ENCODE results near the gene RAB6B. TPM values are rescaled to one million over a fixed set of nuclear protein-coding genes. Genes with fewer than 3 reads are reported as not detected.

RAB6B gene
- total RNA-seq, 1 donor from 2014 or later = 25.7 TPM

GRCh38 chr3:133824961-133825485 is 70.7 kb downstream of the RAB6B start:
- no peaks in the 10 kb centered on the region for H3K9me3 Mint-ChIP-seq (ENCODE audit: low read depth)

DNA sequence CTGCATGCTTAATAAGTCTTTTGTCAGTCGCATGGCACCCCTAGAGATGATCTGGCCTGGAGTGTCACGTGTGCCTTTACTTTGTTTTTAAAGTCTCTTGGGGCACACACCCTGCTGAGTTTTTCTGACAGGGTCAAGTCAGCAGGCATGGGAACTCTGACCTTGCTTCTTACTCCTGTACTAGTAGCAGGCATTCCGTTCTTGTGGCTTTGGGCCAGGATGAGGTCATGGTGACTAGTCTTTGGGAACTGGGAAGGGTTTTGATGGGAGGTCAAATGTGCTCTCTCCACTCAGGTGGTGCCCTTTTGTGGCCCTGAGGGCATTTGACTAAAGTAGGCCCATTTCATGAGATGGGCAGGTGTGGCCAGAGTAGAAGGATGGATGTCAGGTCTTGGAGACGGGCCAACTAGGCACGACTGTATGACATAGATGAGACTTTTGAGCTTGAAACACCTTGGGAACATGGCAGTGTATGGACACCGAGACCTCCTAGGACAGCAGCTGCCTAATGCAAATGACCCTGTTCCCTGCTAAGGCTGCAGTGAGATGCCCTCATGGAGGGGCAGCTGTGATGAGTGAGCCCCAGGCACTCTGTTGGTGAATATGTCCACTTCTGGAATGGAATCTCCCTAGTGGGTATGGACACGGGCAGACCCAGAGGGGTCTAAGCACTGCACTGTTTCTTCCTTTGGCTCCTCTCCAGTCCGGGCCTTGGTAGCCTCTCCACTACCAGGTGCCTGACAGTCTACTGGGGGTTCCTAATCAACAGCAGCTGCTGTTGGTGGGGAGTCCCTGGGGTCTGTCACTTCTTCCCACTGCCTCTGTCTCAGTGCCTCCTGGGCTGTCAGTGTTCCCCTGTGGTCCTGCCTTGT is 73.7 kb downstream of the RAB6B start:
- no peak overlapping the region for H3K27ac Mint-ChIP-seq (ENCODE audit: unreplicated experiment)
- H3K36me3 Mint-ChIP-seq (ENCODE audit: low read depth) = peaks cover 29% of the 10 kb centered on the region
- TF ChIP-seq, protein P1, sequence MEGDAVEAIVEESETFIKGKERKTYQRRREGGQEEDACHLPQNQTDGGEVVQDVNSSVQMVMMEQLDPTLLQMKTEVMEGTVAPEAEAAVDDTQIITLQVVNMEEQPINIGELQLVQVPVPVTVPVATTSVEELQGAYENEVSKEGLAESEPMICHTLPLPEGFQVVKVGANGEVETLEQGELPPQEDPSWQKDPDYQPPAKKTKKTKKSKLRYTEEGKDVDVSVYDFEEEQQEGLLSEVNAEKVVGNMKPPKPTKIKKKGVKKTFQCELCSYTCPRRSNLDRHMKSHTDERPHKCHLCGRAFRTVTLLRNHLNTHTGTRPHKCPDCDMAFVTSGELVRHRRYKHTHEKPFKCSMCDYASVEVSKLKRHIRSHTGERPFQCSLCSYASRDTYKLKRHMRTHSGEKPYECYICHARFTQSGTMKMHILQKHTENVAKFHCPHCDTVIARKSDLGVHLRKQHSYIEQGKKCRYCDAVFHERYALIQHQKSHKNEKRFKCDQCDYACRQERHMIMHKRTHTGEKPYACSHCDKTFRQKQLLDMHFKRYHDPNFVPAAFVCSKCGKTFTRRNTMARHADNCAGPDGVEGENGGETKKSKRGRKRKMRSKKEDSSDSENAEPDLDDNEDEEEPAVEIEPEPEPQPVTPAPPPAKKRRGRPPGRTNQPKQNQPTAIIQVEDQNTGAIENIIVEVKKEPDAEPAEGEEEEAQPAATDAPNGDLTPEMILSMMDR (IDR thresholded peaks at IDR 0.05) = peak; percentile 36
- H3K4me3 Mint-ChIP-seq (ENCODE audit: unreplicated experiment) = no peak overlapping the region
- DNase-seq (ENCODE audit: low spot score) = no peak
- H3K27me3 Mint-ChIP-seq (ENCODE audit: low read depth) = no peaks in the 10 kb centered on the region
- H3K4me1 Mint-ChIP-seq (ENCODE audit: low read depth) = peaks cover 3% of the 10 kb centered on the region
- H3K9me3 Mint-ChIP-seq (ENCODE audit: low read depth) = no peaks in the 10 kb centered on the region

More at GRCh38 chr3:133824961-133825485, 70.7 kb downstream of the RAB6B start:
- peaks cover 24% of the 10 kb centered on the region for H3K36me3 Mint-ChIP-seq (ENCODE audit: low read depth)
- no peak overlapping the region for H3K4me3 Mint-ChIP-seq (ENCODE audit: unreplicated experiment)
- no peak overlapping the region for H3K27ac Mint-ChIP-seq (ENCODE audit: unreplicated experiment)
- peaks cover 3% of the 10 kb centered on the region for H3K4me1 Mint-ChIP-seq (ENCODE audit: low read depth)
- TF ChIP-seq, protein P1 (IDR thresholded peaks at IDR 0.05) = no peak
- DNase-seq (ENCODE audit: low spot score) = no peak
- H3K27me3 Mint-ChIP-seq (ENCODE audit: low read depth) = no peaks in the 10 kb centered on the region

DNA sequence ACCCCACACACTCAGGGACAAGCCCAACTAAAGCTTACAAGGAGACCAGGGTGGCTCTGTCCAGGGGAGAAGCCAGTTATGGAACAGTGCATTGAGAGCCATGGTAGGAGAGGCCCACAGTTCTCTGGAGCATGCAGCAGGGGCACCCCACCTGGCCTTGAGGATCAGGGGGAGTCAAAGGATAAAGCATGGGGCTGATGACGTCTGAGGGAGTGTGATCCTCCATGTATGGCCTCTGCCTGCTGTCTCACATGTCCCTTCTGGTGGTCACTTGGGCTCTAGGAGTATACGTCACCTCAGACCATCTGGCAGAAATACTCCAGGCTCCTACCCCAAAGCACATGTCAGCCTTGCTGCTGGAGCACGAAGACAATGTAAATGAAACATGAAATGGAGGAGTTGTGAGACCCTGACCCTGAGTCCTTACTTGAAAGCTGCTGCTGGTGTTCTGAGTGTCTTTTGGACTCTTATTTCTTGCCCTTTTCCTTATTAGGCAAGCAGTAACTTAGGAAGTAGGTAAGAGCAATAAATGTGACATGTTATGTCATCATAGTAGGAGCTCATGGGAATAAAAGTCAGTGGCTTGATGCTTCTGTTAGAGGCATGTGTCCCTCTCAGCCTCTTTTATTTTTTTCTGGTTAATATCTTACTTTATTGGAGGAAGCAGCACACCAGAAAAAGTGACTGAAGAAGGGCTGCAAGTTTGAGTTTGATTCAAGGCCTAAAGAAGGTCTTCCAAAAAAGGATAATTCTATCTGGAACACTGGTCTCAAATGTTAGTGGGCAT is 74.6 kb downstream of the RAB6B start:
- TF ChIP-seq, protein P1 (IDR thresholded peaks at IDR 0.05) = no peak
- Mint-ChIP-seq H3K4me1 (ENCODE audit: low read depth) (peaks cover 3% of the 10 kb centered on the region), H3K36me3 (ENCODE audit: low read depth) (peaks cover 30% of the 10 kb centered on the region), H3K27ac (ENCODE audit: unreplicated experiment) (peak overlapping the region; percentile 27), H3K4me3 (ENCODE audit: unreplicated experiment) (no peak overlapping the region), H3K27me3 (ENCODE audit: low read depth) (no peaks in the 10 kb centered on the region), H3K9me3 (ENCODE audit: low read depth) (no peaks in the 10 kb centered on the region)
- no peak for DNase-seq (ENCODE audit: low spot score)

DNA sequence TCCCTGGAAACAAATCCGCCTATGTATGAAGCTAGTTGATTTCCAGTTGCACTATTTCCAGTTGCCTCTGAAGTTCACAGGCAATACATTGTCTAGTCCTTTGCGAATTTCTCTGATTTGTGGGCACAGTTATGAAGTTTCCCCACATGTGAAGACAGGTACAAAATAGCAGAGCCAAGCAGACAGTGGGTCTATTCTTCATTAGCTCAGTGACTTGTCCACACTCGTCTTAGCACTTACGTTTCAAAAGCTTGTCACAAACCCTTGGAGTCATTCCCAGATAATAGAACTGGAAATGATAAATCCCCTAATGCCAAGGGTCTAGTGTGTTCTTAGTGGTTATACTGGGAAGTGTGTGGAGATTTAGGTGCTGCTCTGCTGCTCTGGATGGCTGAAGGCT is 75.6 kb downstream of the RAB6B start:
- Mint-ChIP-seq H3K27ac (ENCODE audit: unreplicated experiment) (no peak overlapping the region), H3K9me3 (ENCODE audit: low read depth) (no peaks in the 10 kb centered on the region), H3K4me1 (ENCODE audit: low read depth) (peaks cover 3% of the 10 kb centered on the region), H3K4me3 (ENCODE audit: unreplicated experiment) (no peak overlapping the region), H3K27me3 (ENCODE audit: low read depth) (no peaks in the 10 kb centered on the region), H3K36me3 (ENCODE audit: low read depth) (peaks cover 35% of the 10 kb centered on the region)
- DNase-seq (ENCODE audit: low spot score) = no peak
- TF ChIP-seq, protein P1 (IDR thresholded peaks at IDR 0.05) = no peak

GRCh38 chr3:133815386-133815785 is 80.3 kb downstream of the RAB6B start:
- TF ChIP-seq, protein P1 (IDR thresholded peaks at IDR 0.05) = no peak
- no peak overlapping the region for H3K4me3 Mint-ChIP-seq (ENCODE audit: unreplicated experiment)
- peaks cover 25% of the 10 kb centered on the region for H3K36me3 Mint-ChIP-seq (ENCODE audit: low read depth)
- H3K27ac Mint-ChIP-seq (ENCODE audit: unreplicated experiment) = no peak overlapping the region
- H3K9me3 Mint-ChIP-seq (ENCODE audit: low read depth) = no peaks in the 10 kb centered on the region
- no peak for DNase-seq (ENCODE audit: low spot score)
- H3K27me3 Mint-ChIP-seq (ENCODE audit: low read depth) = no peaks in the 10 kb centered on the region
- H3K4me1 Mint-ChIP-seq (ENCODE audit: low read depth) = no peaks in the 10 kb centered on the region
